Mucosa of rectum (tissue), 2 donors: ENCODE data around the gene ST8SIA2.

Experiments
- H3K27ac ChIP-seq, 2 donors: one replicate each; pipeline ENCODE4 v1.7.0; 2013; ENCODE audit warnings: inconsistent platforms in 2 of 2, low read depth in 2 of 2, low read length in 2 of 2
- H3K27me3 ChIP-seq, 2 donors: one replicate each; pipeline ENCODE4 v1.7.0; 2013; ENCODE audit warnings: low read length in 2 of 2; ENCODE audit not compliant: control insufficient read depth in 2 of 2, insufficient read depth in 2 of 2
- H3K36me3 ChIP-seq, 2 donors: one replicate each; pipeline ENCODE4 v1.7.0; 2013; ENCODE audit warnings: low read length in 2 of 2; ENCODE audit not compliant: control insufficient read depth in 2 of 2, insufficient read depth in 2 of 2
- H3K4me1 ChIP-seq, 2 donors: one replicate each; pipeline ENCODE4 v1.7.0; 2013; ENCODE audit warnings: low read length in 2 of 2, mild to moderate bottlenecking in 1 of 2; ENCODE audit not compliant: control insufficient read depth in 2 of 2, insufficient read depth in 2 of 2
- H3K4me3 ChIP-seq, 2 donors: one replicate each; pipeline ENCODE4 v1.7.0; 2013; ENCODE audit warnings: low read length in 2 of 2
- H3K9ac ChIP-seq, 2 donors: one replicate each; pipeline ENCODE4 v1.7.0; 2013; ENCODE audit warnings: low read length in 2 of 2, low read depth in 1 of 2, mild to moderate bottlenecking in 1 of 2
- H3K9me3 ChIP-seq, 2 donors: one replicate each; pipeline ENCODE4 v1.7.0; 2013; ENCODE audit warnings: low read length in 2 of 2; ENCODE audit not compliant: control insufficient read depth in 2 of 2
- donor health status: healthy.
- donor health status: Normal muscosa, but diverticular disease.

The ST8SIA2 gene

DNA sequence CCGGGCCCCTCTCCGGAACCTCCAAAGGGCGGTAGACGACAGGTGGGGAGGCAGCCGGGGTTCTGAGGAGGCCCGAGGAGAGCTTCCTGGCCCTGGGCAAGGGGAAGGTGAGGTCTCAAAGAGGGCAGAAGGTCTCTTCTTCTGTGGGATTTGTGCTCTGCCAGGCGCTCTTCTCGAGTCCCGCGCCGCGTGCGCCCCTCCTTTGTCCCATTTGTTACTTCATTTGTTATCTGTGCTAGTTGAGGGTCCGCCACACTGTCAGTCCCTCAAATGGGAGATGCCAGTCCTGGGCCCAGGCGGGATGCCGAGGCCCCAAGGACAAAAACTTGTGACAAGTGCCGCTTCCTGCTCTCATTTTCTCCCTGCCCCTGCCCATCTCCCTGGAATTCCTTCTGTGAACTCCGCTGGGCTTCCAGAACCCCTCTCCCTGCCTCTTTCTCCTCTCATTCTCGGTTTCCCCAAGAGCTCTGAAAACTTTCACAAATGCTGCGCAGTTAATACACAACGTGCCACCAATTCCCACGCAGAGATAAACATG is 1.5 kb downstream of the ST8SIA2 start:
- H3K27ac ChIP-seq: no peak overlapping the region
- no peaks in the 10 kb centered on the region for H3K4me1 ChIP-seq
- H3K36me3 ChIP-seq: no peaks in the 10 kb centered on the region
- H3K9me3 ChIP-seq: no peaks in the 10 kb centered on the region
- H3K9ac ChIP-seq: no peak overlapping the region
- H3K27me3 ChIP-seq: peaks cover 19 to 31% of the 10 kb centered on the region in 2 donors
- H3K4me3 ChIP-seq: no peak overlapping the region

DNA sequence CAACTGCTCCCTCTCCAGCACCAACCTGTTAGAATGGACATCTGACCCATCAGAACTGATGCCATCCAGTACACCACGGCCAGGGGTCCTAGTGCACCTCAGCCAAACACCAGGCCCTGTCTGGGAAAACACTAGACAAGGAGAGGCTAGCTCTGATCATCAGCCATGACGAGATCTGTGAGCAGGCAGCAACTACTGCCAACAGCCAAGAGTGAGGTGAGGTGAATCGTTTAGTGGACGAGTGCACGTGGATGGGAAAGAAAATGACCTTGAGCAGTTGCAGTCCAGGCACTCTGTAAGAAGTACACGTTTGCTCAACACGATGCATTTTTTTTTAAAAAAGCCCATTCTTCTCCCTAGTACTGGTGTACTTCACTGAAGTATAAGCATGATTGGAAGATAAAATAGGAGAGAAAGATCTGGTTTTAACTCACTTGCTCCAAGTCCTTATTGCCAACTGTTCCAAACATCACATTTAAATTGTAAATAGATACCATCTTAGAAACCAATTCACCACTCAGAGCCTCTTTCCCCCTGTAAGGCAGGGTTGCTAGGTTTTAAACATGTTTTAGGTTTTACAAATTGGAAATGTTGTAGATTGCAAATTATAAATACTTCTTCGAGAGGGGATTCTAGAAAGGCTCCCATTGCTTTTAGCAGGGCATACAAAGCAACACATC is 5.7 kb downstream of the ST8SIA2 start:
- H3K9ac ChIP-seq: no peak overlapping the region
- H3K4me3 ChIP-seq: no peak overlapping the region
- peaks cover 8 to 12% of the 10 kb centered on the region in 2 donors for H3K27me3 ChIP-seq
- no peaks in the 10 kb centered on the region for H3K9me3 ChIP-seq
- no peak overlapping the region for H3K27ac ChIP-seq
- H3K4me1 ChIP-seq: no peaks in the 10 kb centered on the region
- H3K36me3 ChIP-seq: no peaks in the 10 kb centered on the region

DNA sequence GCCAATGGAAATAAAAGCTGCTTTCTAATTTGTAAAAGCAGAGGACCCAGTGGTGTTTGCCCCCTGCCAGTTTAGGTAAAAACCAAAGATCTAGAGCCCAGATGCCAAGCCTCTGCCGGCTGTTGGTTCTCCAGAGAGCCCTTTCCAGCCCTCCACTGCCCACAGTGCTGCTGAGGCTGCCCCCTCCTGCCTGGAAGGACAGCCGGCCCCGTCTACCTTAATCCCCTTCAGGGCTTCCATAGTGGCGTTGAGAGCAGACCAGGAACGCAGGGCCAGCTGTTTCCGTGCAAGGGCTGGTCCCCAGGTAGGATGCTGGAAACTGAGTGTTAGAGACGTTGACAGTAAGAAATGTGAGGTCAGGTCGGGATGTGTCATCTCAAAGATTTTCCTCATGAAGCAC is 6.9 kb downstream of the ST8SIA2 start:
- peaks cover 5 to 6% of the 10 kb centered on the region in 2 donors for H3K27me3 ChIP-seq
- H3K4me3 ChIP-seq: no peak overlapping the region
- H3K4me1 ChIP-seq: no peaks in the 10 kb centered on the region
- H3K36me3 ChIP-seq: no peaks in the 10 kb centered on the region
- no peak overlapping the region for H3K27ac ChIP-seq
- no peak overlapping the region for H3K9ac ChIP-seq
- no peaks in the 10 kb centered on the region for H3K9me3 ChIP-seq

DNA sequence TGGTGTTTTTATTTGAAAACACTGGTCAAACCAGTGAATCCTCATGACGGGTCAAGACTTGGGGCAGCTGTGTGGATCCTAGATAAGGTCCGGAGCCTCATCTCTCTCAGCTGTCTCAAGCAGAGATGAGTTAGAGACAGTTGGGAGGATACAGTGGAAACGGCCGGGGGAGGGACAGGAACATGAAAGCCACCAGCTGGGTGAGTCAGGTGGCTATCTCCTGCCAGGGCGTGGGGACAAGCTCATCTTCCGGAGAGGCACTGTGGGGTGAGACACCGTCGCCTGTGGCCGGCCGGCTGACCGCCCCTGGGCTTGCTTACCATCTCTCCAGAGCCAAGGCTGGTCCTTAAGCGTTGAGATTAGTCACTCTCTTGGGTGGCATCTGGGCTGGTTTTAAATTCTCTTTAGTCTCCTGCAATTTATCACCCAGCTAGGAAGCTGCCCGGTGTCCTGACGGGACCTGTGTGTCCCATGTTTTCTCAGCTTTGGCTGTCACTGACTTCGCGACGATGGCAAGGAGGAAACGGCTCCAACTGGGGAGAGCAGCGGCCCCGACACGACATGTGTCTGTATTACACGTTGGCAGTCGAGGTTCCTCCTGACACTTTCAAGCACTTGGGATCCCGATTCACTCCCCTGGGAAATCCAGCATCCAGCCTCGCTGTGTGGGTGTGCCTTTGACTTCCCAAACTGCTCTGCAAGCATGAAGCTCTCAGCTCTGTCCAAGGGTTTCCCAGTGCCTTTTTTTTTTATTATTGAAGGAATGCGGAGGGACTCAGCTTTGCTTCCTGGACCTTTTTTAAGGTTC is 7.5 kb downstream of the ST8SIA2 start:
- Histone ChIP-seq H3K27ac (no peak overlapping the region), H3K4me1 (no peaks in the 10 kb centered on the region), H3K4me3 (no peak overlapping the region), H3K27me3 (peaks cover under 1 to 3% of the 10 kb centered on the region in 2 donors), H3K36me3 (no peaks in the 10 kb centered on the region), H3K9me3 (no peaks in the 10 kb centered on the region), H3K9ac (no peak overlapping the region)

DNA sequence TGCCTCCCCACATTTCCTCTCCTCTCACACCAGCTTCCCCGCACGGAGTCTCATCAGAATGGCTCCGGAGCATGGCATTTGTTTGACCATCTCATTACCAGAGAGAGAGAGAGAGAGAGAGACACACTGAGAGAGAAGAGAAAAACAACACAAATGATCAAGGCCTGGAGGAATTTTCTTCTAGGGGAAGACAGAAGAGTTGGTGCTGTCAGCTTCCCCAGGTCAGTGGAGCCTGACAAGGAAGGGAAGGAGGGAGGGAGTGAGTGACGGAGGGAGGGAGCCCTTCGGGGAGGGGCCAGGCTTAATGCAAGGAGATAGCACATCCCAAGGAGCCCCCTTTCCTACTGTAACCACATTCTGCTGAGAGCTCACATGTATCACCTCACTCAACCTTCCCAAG is 9.1 kb downstream of the ST8SIA2 start:
- Histone ChIP-seq H3K9me3 (no peaks in the 10 kb centered on the region), H3K27ac (no peak overlapping the region), H3K4me3 (no peak overlapping the region), H3K4me1 (no peaks in the 10 kb centered on the region), H3K27me3 (no peaks in the 10 kb centered on the region), H3K36me3 (no peaks in the 10 kb centered on the region), H3K9ac (no peak overlapping the region)

DNA sequence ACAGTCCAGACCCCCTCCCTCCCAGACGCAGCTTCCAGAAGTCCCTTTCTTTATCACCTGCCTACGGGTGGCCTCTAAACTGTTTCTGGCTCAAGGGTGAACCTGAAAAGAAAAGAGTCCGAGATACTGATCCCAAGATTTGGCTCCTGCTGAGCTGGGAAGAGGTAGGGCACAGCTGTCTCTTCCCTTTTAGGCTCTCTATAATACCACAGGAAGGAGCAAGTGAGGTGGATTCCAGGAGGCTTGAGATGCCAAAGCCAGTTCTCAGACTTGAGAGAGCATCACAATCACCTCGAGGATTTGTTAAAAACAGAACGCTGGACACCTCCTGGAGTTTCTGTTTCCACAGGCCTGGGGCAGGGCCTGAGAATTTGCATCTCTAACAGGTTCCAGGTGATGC is 12.3 kb downstream of the ST8SIA2 start:
- Histone ChIP-seq H3K9me3 (no peaks in the 10 kb centered on the region), H3K27ac (no peak overlapping the region), H3K4me1 (no peaks in the 10 kb centered on the region), H3K36me3 (no peaks in the 10 kb centered on the region), H3K27me3 (no peaks in the 10 kb centered on the region), H3K9ac (no peak overlapping the region), H3K4me3 (no peak overlapping the region)

DNA sequence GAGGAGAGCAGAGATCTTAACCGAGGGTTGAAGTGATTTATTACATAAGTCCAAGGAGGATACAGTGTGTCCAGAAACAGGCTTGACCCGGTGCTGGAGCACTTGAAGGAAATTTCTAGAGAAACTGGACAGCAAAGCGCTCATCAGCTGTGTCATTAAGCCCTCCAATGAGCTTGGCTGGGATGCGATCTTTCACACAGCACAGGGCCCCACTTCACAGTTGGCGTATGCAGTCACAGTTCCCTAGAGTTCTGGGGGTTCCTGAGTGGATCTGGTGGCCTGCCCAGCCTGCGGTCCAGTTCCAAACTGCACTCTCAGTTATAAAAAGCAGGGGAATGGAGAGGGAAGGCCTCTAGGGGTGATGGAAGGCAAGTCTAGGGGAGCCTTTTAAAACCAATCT is 13.6 kb downstream of the ST8SIA2 start:
- Histone ChIP-seq H3K4me1 (no peaks in the 10 kb centered on the region), H3K9ac (no peak overlapping the region), H3K27me3 (no peaks in the 10 kb centered on the region), H3K9me3 (no peaks in the 10 kb centered on the region), H3K4me3 (no peak overlapping the region), H3K36me3 (no peaks in the 10 kb centered on the region), H3K27ac (no peak overlapping the region)

DNA sequence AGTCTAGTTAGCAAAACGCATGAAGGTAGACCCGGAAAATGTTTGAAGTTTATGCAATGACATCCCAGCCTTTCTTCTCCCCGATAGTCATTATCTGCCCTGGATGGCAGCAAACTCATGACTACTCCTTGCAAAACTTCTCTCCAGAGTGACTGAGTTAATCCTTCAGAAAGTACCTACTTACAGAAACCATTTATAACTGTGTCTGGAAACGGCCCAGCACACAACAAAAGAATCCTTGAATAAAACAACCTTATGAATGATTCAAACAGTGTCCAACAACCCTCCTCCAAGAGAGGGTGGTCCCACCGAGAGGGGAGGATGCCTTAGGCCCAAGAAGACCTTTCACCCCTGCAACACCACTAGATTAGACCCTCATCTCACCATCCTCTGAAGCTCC is 14.2 kb downstream of the ST8SIA2 start:
- Histone ChIP-seq H3K27me3 (no peaks in the 10 kb centered on the region), H3K4me1 (no peaks in the 10 kb centered on the region), H3K9me3 (no peaks in the 10 kb centered on the region), H3K4me3 (no peak overlapping the region), H3K27ac (no peak overlapping the region), H3K36me3 (no peaks in the 10 kb centered on the region), H3K9ac (no peak overlapping the region)

DNA sequence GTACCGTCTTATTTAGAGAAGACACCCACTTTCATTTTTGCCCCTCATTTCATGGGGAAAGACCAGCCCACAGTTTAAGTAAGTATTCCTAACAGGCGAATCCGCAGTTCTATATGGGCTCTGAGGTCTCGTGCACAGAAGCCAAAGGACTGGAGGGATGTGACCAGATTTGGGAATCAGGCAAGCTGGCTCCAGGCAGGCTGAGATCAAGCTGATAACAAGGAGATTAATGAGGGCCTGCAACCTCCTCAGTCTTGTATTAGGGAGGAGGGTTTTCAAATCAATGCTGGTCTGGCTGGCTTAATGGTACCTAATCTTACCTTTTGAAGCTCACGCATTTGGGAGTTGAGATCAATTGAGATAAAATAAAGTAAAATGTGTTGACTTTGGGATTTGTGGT is 15.3 kb downstream of the ST8SIA2 start:
- no peak overlapping the region for H3K27ac ChIP-seq

DNA sequence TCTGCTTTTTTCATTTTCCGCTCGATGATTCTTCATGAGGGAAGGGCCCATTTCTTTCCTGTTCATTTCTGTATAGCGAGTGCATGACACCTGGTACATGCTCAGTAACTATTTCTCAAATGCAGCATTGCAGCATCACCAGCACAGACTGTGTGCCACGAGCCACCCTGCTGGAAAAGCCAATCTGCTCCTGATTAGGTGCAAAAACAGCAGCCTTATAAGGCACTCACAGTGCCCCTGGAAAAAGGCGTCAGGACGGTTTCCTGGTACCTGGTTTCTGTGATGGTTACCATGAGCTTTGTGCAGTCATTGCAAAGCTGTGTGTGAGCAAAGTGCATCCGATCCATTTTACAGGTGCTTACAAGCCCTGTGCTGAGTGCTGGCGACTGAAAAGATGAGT is 15.8 kb downstream of the ST8SIA2 start:
- no peak overlapping the region for H3K9ac ChIP-seq
- H3K27me3 ChIP-seq: no peaks in the 10 kb centered on the region
- H3K4me1 ChIP-seq: no peaks in the 10 kb centered on the region
- H3K27ac ChIP-seq: no peak overlapping the region
- no peaks in the 10 kb centered on the region for H3K36me3 ChIP-seq
- no peaks in the 10 kb centered on the region for H3K9me3 ChIP-seq
- no peak overlapping the region for H3K4me3 ChIP-seq

More for the DNA sequence above, 15.3 kb downstream of the ST8SIA2 start:
- no peaks in the 10 kb centered on the region for H3K27me3 ChIP-seq
- H3K4me1 ChIP-seq: no peaks in the 10 kb centered on the region
- no peaks in the 10 kb centered on the region for H3K36me3 ChIP-seq
- H3K9me3 ChIP-seq: no peaks in the 10 kb centered on the region
- H3K9ac ChIP-seq: no peak overlapping the region
- no peak overlapping the region for H3K4me3 ChIP-seq
